HG02840 (cell line): Measurements from ENCODE around the gene SLC8A1.

Experiments
- ATAC-seq: cut with Tn5 transposase; IDR thresholded peaks from one replicate; pipeline ENCODE4 v1.9.1; 2021; ENCODE audit warnings: mild to moderate bottlenecking, moderate library complexity, moderate number of reproducible peaks; ENCODE audit not compliant: unreplicated experiment, low FRiP score

Gene SLC8A1

GRCh38 chr2:40129725-40130124 is 322.2 kb downstream of the SLC8A1 start:
- no peak for ATAC-seq

- no peak for ATAC-seq
Observed at GRCh38 chr2:40128796-40129195, 323.1 kb downstream of the SLC8A1 start.

GRCh38 chr2:40127890-40128557 is 323.9 kb downstream of the SLC8A1 start:
- no peak for ATAC-seq

- ATAC-seq = no peak
Observed at GRCh38 chr2:40127146-40127545, 324.7 kb downstream of the SLC8A1 start.

- ATAC-seq = no peak
Observed at GRCh38 chr2:40126006-40126405, 325.9 kb downstream of the SLC8A1 start.

GRCh38 chr2:40123746-40124145 is 328.1 kb downstream of the SLC8A1 start:
- ATAC-seq = no peak

- ATAC-seq = no peak
Observed at GRCh38 chr2:40123326-40123725, 328.6 kb downstream of the SLC8A1 start.

- ATAC-seq = no peak
Observed at GRCh38 chr2:40120957-40121356, 330.9 kb downstream of the SLC8A1 start.

- ATAC-seq = no peak
Observed at GRCh38 chr2:40120026-40120425, 331.9 kb downstream of the SLC8A1 start.

GRCh38 chr2:40118622-40119021 is 333.3 kb downstream of the SLC8A1 start:
- no peak for ATAC-seq

GRCh38 chr2:40115894-40116293 is 336.0 kb downstream of the SLC8A1 start:
- no peak for ATAC-seq

- no peak for ATAC-seq
Observed at GRCh38 chr2:40115348-40115747, 336.5 kb downstream of the SLC8A1 start.

- no peak for ATAC-seq
Observed at GRCh38 chr2:40113997-40114396, 337.9 kb downstream of the SLC8A1 start.

- no peak for ATAC-seq
Observed at GRCh38 chr2:40113272-40113968, 338.5 kb downstream of the SLC8A1 start.

- ATAC-seq = no peak
Observed at GRCh38 chr2:40109381-40109780, 342.5 kb downstream of the SLC8A1 start.

- ATAC-seq = no peak
Observed at GRCh38 chr2:40108851-40109250, 343.0 kb downstream of the SLC8A1 start.

- no peak for ATAC-seq
Observed at GRCh38 chr2:40106061-40106460, 345.8 kb downstream of the SLC8A1 start.

- ATAC-seq = no peak
Observed at GRCh38 chr2:40105593-40105992, 346.3 kb downstream of the SLC8A1 start.

- ATAC-seq = no peak
Observed at GRCh38 chr2:40103590-40103989, 348.3 kb downstream of the SLC8A1 start.

GRCh38 chr2:40103163-40103562 is 348.7 kb downstream of the SLC8A1 start:
- no peak for ATAC-seq

- no peak for ATAC-seq
Observed at GRCh38 chr2:40102447-40102846, 349.4 kb downstream of the SLC8A1 start.

- ATAC-seq = no peak
Observed at GRCh38 chr2:40101131-40101575, 350.7 kb downstream of the SLC8A1 start.
